ENCODE results near the gene NAALADL2.
A peak's percentile ranks its signal among the peaks of the same experiment; 100 is the strongest.
"Not testable (repeated sequence)": the region's sequence is repeated elsewhere in the genome, so short reads cannot be mapped to it uniquely, and the experiment has no call there.

Gene NAALADL2

DNA sequence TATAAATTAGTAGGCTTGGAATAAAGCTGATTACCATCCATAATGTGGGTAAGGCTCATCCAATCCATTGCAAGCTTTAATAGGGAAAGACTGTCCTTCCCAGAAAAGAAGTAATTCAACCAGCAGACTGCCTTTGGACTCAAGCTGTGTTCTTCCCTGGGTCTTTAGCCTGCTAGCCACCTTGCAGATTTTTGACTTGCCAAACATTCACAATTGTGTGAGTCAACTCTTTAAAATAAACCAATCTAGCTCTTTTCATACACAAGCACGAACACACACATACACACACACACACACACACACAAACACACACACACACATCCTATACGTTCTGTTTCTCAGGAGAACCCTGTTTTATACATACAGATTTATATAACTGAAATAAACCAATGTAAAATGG is 248.1 kb downstream of the NAALADL2 start:
- ATAC-seq: no peak
- H3K27ac Mint-ChIP-seq: no peak overlapping the region
- no peaks in the 10 kb centered on the region for H3K9me3 Mint-ChIP-seq
- H3K27me3 Mint-ChIP-seq: no peaks in the 10 kb centered on the region
- H3K4me3 Mint-ChIP-seq: no peak overlapping the region
- H3K4me1 Mint-ChIP-seq: no peaks in the 10 kb centered on the region
- no peak for DNase-seq

DNA sequence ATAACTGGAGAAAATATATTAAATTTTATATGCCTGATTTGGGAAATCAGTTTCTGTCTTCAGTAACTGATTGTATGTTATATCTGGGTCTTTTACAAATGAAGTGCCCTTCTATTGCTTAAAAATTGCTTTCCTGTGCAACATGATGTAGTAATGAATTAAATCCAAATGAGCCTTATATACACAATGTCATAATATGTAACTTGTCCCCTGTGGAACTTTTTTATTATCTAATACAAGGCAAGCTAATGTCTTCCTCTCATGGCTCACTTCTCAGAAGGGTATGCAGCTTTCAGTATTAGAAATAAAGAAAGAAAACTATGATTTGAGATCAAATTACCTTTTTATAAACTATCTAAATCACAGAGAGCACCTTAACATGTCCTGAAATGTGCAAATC is 248.9 kb downstream of the NAALADL2 start:
- H3K27ac Mint-ChIP-seq: no peak overlapping the region
- H3K4me1 Mint-ChIP-seq: no peaks in the 10 kb centered on the region
- no peak for DNase-seq
- H3K4me3 Mint-ChIP-seq: no peak overlapping the region
- ATAC-seq: no peak
- H3K9me3 Mint-ChIP-seq: no peaks in the 10 kb centered on the region
- H3K27me3 Mint-ChIP-seq: no peaks in the 10 kb centered on the region

DNA sequence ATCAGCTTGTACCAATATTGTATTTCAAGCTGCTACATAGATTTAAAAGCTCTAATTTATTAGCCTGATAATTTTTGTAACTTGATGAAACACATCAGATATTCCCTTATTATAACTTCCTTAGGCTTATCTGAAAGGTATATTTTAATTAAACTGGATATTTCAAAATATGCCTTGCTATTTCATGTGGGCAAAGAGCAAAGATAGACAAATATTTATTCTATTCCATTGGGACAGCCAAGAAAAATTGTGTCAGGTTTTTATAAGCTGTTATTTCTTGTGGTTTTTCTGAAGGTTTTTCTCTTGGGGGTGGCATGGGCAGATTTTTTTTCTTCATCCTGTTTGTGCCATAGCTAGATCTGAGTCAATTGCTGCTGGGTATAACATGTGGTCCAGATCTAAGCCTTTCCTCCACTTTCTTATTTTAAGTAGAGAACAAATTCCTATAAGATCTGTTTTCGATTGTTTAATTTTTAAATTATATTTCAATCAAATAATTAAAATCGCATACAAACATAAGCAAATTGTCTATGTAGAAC is 249.5 kb downstream of the NAALADL2 start:
- H3K27me3 Mint-ChIP-seq: no peaks in the 10 kb centered on the region
- no peaks in the 10 kb centered on the region for H3K9me3 Mint-ChIP-seq
- H3K27ac Mint-ChIP-seq: no peak overlapping the region
- no peak overlapping the region for H3K4me3 Mint-ChIP-seq
- no peaks in the 10 kb centered on the region for H3K4me1 Mint-ChIP-seq
- ATAC-seq (no peak), DNase-seq (no peak)

DNA sequence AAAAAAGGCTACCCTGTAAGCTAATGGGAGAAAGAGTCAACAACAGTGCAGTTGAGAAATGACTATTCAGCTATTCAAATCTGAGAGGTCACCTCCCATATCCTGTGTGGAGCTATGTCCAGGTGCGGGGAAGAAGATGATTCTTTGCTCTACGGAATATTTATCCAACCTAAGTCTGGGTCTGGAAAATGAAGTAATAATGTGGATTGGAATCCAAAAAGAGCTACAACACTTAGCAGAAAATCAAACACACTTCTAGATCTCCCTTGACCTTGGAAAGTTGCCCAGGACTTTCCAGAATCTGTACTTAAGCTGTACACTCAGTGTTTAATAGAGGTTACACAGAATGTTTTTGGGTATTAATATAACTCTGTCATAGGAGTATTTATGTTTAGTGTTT is 251.9 kb downstream of the NAALADL2 start:
- no peaks in the 10 kb centered on the region for H3K27me3 Mint-ChIP-seq
- no peak overlapping the region for H3K27ac Mint-ChIP-seq

DNA sequence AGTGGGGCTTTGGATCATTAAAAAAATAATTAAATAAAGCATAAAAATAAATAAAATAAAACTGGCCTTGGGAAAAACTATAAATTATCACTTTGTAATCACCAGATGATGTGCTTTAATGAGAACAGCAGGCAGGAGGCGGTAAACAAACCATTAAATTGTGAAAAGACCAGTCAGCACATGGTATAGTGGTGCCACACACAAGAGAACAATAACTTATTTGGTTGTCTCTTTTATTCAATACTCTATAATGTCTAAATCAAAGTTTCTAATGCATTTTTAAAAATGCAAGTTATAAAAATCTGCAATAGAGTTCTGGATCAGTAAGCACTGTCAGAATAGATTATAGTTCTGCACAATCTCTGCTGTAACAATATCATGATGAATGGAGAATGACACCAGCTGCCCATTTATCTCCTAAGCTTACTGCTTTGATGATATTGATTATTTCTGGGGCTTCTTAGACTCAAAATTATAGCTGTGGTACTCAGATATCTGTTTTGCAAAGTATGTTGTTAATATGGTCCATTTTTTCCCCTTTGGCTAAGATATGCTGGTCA is 259.3 kb downstream of the NAALADL2 start:
- Mint-ChIP-seq H3K27ac (no peak overlapping the region), H3K4me3 (no peak overlapping the region), H3K9me3 (no peaks in the 10 kb centered on the region), H3K4me1 (no peaks in the 10 kb centered on the region), H3K27me3 (no peaks in the 10 kb centered on the region)
- ATAC-seq: no peak
- no peak for DNase-seq

More for the DNA sequence above, 251.9 kb downstream of the NAALADL2 start:
- H3K4me1 Mint-ChIP-seq: no peaks in the 10 kb centered on the region
- ATAC-seq (no peak), DNase-seq (no peak)
- H3K9me3 Mint-ChIP-seq: no peaks in the 10 kb centered on the region
- H3K4me3 Mint-ChIP-seq: no peak overlapping the region

DNA sequence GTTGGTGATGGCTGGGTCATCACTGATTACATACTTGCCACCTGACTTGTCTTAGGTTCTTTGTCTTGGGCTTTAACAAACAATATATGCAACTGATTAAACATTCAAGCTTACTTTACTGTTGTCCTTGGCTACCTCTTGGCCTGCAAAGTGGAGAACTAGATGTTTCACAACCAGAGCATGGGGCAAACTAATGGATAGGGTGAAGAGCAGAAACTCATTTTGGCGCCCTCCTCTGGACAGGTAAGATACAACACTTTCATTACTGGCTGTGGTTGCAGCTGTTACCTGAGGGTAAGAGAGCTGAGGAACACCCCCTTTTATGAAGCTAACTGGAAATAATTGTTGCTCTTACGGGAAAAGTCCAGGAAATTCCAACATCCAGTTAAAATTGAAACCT is 262.1 kb downstream of the NAALADL2 start:
- Mint-ChIP-seq H3K27ac (no peak overlapping the region), H3K27me3 (no peaks in the 10 kb centered on the region), H3K9me3 (peaks cover 7 to 8% of the 10 kb centered on the region in 2 donors), H3K4me3 (no peak overlapping the region), H3K4me1 (no peaks in the 10 kb centered on the region)
- DNase-seq (no peak), ATAC-seq (no peak)

DNA sequence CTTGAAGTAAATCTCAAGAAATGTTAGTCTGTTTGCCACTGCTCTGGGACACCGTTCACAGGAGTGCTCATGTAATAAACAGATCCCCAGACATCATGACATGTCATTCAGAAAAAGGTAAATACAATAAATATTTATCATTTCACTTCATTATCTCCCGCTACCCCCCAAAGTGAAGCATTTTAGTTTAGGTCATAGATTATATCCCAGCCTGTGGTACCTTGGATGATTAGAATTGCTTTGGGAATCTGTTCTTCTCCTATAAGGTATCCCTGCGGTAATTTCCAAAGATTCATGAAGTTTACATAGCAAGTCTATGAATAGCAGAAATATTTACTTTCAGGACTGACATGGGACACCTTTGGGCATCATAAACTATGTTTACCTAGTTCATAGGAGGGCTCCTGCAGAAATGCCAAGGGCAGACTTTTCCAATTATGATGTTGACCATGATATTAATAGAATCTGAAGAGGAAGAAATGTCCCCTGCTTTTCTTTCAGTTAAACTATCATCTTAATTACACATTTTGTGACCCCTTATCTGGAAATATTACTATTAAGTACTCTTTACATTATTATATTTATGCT is 268.0 kb downstream of the NAALADL2 start:
- ATAC-seq: no peak
- peaks cover 7 to 8% of the 10 kb centered on the region in 2 donors for H3K9me3 Mint-ChIP-seq
- H3K4me3 Mint-ChIP-seq: no peak overlapping the region
- no peak for DNase-seq
- no peaks in the 10 kb centered on the region for H3K4me1 Mint-ChIP-seq
- no peak overlapping the region for H3K27ac Mint-ChIP-seq
- H3K27me3 Mint-ChIP-seq: no peaks in the 10 kb centered on the region

DNA sequence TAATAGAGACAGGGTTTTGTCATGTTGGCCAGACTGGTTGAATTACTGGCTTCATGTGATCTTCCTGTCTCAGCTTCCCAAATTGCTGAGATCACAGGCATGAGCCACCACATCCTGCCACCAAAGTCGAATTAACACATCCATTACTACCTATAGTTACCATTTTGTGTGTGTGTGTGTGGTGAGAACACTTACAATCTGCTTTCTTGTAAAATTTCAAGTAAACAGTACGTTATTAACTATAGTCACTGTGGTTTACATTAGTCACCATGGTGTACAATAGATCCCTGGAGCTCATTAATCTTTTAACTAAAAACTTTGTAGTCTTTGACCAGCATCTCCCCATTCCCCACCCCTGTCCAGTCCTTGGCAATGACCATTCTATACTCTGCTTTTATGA is 270.0 kb downstream of the NAALADL2 start:
- H3K4me3 Mint-ChIP-seq: no peak overlapping the region
- no peak for DNase-seq
- ATAC-seq: no peak
- H3K27ac Mint-ChIP-seq: no peak overlapping the region
- no peaks in the 10 kb centered on the region for H3K4me1 Mint-ChIP-seq
- H3K9me3 Mint-ChIP-seq: peaks cover 7 to 9% of the 10 kb centered on the region in 2 donors
- no peaks in the 10 kb centered on the region for H3K27me3 Mint-ChIP-seq

DNA sequence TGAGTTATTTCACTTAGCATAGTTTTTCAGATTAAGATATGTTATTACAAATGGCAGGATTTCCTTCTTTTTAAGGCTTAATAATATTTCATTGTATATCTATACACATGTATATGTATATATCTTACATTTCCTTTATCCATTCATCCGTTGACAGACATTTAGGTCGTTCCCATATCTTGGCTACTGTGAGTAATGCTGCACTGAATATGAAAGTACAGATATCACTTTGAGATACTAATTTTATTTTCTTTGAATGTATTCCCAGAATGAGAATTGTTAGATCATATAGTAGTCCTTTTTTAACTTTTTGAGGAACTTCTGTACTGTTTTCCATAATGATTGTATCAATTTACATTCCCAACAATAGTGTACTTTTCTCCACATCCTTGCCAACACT is 270.4 kb downstream of the NAALADL2 start:
- ATAC-seq: no peak
- Mint-ChIP-seq H3K27ac (no peak overlapping the region), H3K27me3 (no peaks in the 10 kb centered on the region), H3K4me1 (no peaks in the 10 kb centered on the region), H3K9me3 (peaks cover 5 to 11% of the 10 kb centered on the region in 2 donors), H3K4me3 (no peak overlapping the region)
- DNase-seq: no peak

DNA sequence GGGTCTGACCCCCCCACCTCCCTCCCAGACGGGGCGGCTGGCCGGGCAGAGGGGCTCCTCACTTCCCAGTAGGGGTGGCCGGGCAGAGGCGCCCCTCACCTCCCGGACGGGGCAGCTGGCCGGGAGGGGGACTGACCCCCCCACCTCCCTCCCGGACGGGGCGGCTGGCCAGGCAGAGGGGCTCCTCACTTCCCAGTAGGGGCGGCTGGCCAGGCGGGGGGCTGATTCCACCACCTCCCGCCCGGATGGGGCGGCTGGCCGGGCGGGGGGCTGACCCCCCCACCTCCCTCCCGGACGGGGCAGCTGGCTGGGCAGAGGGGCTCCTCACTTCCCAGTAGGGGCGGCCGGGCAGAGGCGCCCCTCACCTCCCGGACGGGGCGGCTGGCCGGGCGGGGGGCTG is 272.7 kb downstream of the NAALADL2 start:
- not testable (repeated sequence) for H3K27ac Mint-ChIP-seq, H3K4me1 Mint-ChIP-seq, H3K27me3 Mint-ChIP-seq, DNase-seq, H3K4me3 Mint-ChIP-seq, H3K9me3 Mint-ChIP-seq
- ATAC-seq: peak; percentile 48

DNA sequence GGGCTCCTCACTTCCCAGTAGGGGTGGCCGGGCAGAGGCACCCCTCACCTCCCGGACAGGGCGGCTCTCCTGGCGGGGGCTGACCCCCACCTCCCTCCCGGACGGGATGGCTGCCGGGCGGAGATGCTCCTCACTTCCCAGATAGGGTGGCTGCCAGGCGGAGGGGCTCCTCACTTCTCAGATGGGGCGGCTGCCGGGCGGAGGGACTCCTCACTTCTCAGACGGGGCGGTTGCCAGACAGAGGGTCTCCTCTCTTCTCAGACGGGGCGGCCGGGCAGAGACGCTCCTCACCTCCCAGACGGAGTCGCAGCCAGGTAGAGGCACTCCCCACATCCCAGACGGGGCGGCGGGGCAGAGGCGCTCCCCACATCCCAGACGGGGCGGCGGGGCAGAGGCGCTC is 273.6 kb downstream of the NAALADL2 start:
- H3K4me3 Mint-ChIP-seq, H3K9me3 Mint-ChIP-seq, ATAC-seq, H3K4me1 Mint-ChIP-seq, DNase-seq, H3K27me3 Mint-ChIP-seq, H3K27ac Mint-ChIP-seq: not testable (repeated sequence)

DNA sequence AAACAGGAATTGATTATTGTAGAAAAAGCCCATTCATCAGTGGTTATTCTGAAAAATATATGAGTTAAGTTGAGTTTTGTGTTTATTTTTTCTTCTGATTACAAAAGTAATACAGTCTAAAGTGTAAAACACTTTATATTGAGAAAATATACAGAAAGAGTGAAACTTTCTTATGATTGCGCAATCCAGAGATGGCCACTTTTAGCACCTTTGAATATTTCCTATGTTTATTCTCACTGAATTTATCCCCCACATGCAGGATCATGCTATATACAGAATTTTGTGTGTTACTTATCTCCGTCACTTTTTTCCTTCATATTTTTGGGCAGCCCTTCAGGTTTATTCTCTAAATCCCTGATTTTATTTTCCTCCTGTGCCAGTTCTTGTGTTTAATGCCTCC is 285.2 kb downstream of the NAALADL2 start:
- Mint-ChIP-seq H3K27me3 (no peaks in the 10 kb centered on the region), H3K27ac (no peak overlapping the region), H3K9me3 (peaks cover 7 to 10% of the 10 kb centered on the region in 2 donors), H3K4me3 (no peak overlapping the region), H3K4me1 (no peaks in the 10 kb centered on the region)
- ATAC-seq: no peak
- no peak for DNase-seq

DNA sequence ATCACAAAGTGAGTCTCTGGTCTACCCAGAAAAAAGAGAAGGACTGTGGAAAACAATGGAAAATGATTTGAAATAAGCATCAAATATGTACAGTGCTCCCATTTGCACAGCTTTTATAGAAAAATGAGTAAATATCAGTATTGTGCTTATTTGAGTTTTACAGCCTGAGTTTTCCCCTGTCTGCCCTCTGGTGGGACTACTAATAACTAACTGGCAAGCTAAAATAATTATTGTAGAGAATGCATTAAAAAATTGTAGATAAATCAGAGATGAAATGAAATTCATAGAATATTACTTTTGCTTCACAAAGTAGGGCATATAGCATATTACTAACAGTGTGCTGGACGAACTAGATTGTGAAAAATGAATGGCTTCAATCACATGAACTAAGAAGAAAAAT is 287.1 kb downstream of the NAALADL2 start:
- Mint-ChIP-seq H3K4me1 (no peaks in the 10 kb centered on the region), H3K27ac (no peak overlapping the region), H3K9me3 (peaks cover 0 to 5% of the 10 kb centered on the region in 2 donors), H3K27me3 (no peaks in the 10 kb centered on the region), H3K4me3 (no peak overlapping the region)
- ATAC-seq (no peak), DNase-seq (no peak)

DNA sequence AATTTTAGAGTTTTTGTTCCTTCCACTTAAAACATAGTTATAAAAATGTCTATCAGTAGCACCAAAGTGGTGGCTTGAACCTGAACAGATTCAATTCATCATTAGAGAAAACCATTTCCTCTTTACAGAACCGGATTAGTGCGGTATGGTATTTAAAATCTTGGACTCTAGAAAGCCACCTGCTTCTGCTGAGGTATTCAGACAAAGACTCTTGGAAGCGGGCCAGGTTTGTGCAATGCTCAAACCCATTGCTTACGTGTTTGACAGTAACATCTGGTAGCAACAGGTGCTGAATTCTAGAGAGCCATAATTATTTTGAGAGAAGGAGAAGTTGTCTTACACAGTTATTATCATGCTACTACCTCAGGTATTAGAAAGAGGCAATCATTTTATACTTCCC is 290.5 kb downstream of the NAALADL2 start:
- H3K27me3 Mint-ChIP-seq: no peaks in the 10 kb centered on the region
- H3K4me1 Mint-ChIP-seq: no peaks in the 10 kb centered on the region
- peaks cover 0 to 1% of the 10 kb centered on the region in 2 donors for H3K9me3 Mint-ChIP-seq
- no peak for ATAC-seq
- H3K4me3 Mint-ChIP-seq: no peak overlapping the region
- H3K27ac Mint-ChIP-seq: no peak overlapping the region
- DNase-seq: no peak

DNA sequence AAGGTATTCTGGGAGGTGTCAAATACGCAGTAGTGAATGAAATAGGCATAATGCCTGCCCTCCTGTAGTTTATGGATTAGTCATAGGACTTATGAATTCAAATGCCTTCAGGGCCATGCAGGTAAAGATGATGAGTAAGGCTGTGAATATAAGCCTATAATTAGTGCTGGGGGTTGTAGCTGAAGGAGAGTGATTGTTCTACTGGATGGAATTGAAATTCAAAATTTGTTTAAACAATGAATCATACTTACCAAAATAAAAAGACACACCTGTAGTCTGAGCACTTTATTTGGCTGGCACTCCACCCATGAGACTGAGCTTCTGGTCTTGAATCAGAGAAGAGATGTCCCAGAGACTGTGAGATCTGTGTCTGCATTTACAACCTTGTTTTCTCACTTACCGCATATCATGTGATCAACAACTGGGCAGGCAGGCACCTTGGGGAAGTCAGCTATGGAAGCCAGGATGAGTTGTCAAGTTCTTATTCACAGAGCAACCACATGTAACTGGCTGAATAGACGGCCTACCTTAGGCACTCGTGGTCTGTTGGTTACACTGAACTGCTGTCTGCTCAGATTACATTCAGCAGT is 291.8 kb downstream of the NAALADL2 start:
- Mint-ChIP-seq H3K27ac (no peak overlapping the region), H3K9me3 (no peaks in the 10 kb centered on the region)
- DNase-seq: no peak

DNA sequence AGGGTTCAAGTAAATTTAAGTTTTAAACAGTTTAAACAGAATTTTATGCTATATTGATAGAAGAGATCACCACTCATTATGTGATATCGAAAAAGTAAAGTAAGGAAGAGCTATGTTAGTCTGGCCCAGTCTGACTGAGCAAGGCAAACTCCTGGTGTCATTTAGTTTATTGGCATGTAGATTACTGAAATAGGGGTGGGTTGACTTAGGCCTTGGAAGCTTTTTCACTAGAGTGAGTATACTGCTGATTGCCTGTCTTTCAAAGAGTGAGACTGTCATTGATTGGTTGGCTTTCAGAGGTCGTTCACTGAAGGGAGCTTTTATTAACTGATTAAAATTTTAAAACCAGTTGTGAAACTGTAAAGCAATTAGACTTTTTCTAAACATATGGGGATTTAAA is 294.5 kb downstream of the NAALADL2 start:
- ATAC-seq: no peak
- no peak for DNase-seq
- no peaks in the 10 kb centered on the region for H3K9me3 Mint-ChIP-seq
- H3K4me1 Mint-ChIP-seq: no peaks in the 10 kb centered on the region
- H3K27me3 Mint-ChIP-seq: no peaks in the 10 kb centered on the region
- H3K27ac Mint-ChIP-seq: no peak overlapping the region
- no peak overlapping the region for H3K4me3 Mint-ChIP-seq

More for the DNA sequence above, 291.8 kb downstream of the NAALADL2 start:
- Mint-ChIP-seq H3K27me3 (no peaks in the 10 kb centered on the region), H3K4me3 (no peak overlapping the region), H3K4me1 (no peaks in the 10 kb centered on the region)
- no peak for ATAC-seq
